ACC112 (cell line): Measurements from ENCODE around the gene POTEI.
"Not testable (repeated sequence)": the region's sequence is repeated elsewhere in the genome, so short reads cannot be mapped to it uniquely, and the experiment has no call there.

Source experiments
- H2AFZ ChIP-seq: fragments of 200-600 bp; sonication (generic); one replicate; pipeline ENCODE4 v1.6.0; 2017; ENCODE audit warnings: antibody characterized with exemption, low read length; ENCODE audit not compliant: unreplicated experiment
- H3K27ac ChIP-seq: fragments of 200-600 bp; sonication (generic); 2 replicates; pipeline ENCODE4 v1.5.1; 2014; ENCODE audit warnings: low read depth, mild to moderate bottlenecking, antibody characterized with exemption, low read length, moderate library complexity
- H3K27me3 ChIP-seq: fragments of 200-600 bp; sonication (generic); 2 replicates; pipeline ENCODE4 v1.6.1; 2014; ENCODE audit warnings: mild to moderate bottlenecking, antibody characterized with exemption, low read length, moderate library complexity, mixed read lengths; ENCODE audit not compliant: insufficient read depth
- H3K36me3 ChIP-seq: fragments of 200-600 bp; sonication (generic); 2 replicates; pipeline ENCODE4 v1.6.1; 2016; ENCODE audit warnings: mild to moderate bottlenecking, antibody characterized with exemption, low read length, moderate library complexity, mixed read lengths; ENCODE audit not compliant: insufficient read depth
- H3K4me1 ChIP-seq: fragments of 200-600 bp; sonication (generic); one replicate; pipeline ENCODE4 v1.6.1; 2016; ENCODE audit warnings: low read length, mixed read lengths; ENCODE audit not compliant: insufficient read depth, unreplicated experiment, control insufficient read depth
- H3K4me3 ChIP-seq: fragments of 200-600 bp; sonication (generic); 2 replicates; pipeline ENCODE4 v1.5.1; 2014; ENCODE audit warnings: mild to moderate bottlenecking, low read depth, low read length
- H3K79me2 ChIP-seq: fragments of 200-600 bp; sonication (generic); one replicate; pipeline ENCODE4 v1.6.0; 2016; ENCODE audit warnings: low read length; ENCODE audit not compliant: control insufficient read depth, unreplicated experiment, insufficient read depth

Gene POTEI

DNA sequence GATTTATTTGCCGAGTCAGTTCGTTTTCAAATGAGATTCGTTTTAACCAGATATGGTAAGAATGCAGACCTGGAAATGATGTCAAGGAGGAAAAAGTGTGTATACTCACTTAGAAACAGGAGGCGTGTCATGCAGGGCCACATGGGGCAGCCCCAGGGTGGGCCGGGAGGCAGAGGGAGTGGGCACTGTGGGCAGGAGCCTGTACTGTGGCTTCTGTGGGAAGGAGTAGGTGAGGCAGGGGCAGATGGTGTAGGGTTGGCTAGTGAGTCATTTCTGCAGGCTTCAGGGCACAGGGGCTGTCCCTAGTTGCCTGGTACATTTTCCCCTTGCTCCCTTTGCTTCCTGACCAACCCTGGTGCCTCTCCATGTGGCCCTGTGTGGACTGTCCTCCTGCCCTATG lies 22.1 kb upstream of the POTEI start:
- H2AFZ ChIP-seq, H3K79me2 ChIP-seq, H3K4me3 ChIP-seq, H3K4me1 ChIP-seq, H3K36me3 ChIP-seq, H3K27me3 ChIP-seq, H3K27ac ChIP-seq: not testable (repeated sequence)

DNA sequence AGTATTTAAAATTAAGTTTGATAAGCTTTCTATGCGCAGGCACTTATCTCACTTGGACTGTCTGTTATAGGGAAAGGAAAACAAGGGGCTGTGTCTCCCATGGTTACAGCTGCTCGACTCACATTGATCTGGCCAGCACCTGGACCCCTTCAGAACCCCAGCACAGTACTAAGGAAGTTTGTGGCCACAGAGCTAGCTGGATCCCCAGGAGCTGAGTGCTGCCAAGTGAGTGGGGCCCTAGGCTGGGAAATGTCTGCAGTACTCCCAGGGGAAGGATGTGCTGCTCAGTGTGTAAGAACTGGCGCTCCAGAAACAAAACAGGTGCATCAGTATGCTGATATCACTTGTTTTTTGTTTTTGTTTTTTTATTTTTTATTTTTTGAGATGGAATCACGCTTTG lies 21.1 kb upstream of the POTEI start:
- not testable (repeated sequence) for H2AFZ ChIP-seq, H3K27me3 ChIP-seq, H3K27ac ChIP-seq, H3K4me3 ChIP-seq, H3K36me3 ChIP-seq, H3K79me2 ChIP-seq, H3K4me1 ChIP-seq

DNA sequence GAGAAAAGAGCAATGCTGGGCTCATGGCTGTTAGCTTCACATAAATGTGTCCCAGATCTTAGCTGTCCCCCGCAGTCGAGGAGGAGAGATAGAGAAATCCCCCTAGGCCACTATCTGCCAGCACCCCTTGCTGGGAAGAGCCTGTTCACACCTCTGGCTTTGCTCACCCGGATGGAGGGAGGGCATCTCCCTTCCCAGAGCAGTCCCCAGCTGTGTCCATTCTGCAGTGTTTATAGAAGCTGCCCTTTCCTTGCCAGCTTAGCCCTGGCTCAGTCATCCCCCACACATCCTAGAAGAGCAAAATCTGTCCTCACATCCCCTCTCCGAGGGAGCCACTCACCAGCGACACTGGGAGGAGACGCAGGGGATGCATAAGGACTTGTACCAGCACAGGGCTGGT lies 20.4 kb upstream of the POTEI start:
- H2AFZ ChIP-seq, H3K27me3 ChIP-seq, H3K27ac ChIP-seq, H3K79me2 ChIP-seq, H3K4me3 ChIP-seq, H3K36me3 ChIP-seq, H3K4me1 ChIP-seq: not testable (repeated sequence)

DNA sequence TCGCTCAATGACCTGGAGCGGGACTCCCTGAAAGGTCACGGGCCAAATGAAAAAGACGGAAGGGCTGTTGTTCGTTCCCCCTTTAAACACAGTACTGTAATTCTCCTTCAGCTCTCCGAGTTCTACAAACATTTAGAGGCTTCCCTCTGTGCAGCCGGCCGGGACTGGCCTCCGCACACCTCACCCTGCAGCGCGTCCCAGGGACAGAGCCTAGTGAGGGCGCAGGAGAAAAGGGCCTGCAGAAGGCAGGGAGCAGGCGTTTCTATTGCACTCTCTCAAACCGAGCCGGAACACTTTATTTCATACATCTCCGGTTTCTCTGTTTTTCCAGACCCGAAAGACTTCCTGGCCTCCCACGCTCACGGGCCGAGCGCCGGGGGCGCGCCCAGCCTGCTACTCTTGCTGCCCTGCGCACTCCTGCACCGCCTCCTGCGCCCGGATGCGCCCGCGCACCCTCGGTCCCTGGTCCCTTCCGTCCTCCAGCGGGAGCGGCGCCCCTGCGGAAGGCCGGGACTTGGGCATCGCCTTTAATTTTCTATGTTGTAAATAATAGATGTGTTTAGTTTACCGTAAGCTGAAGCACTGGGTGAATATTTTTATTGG lies 18.3 kb upstream of the POTEI start:
- not testable (repeated sequence) for H3K27me3 ChIP-seq, H3K4me3 ChIP-seq, H3K27ac ChIP-seq, H3K79me2 ChIP-seq, H3K4me1 ChIP-seq, H2AFZ ChIP-seq, H3K36me3 ChIP-seq

DNA sequence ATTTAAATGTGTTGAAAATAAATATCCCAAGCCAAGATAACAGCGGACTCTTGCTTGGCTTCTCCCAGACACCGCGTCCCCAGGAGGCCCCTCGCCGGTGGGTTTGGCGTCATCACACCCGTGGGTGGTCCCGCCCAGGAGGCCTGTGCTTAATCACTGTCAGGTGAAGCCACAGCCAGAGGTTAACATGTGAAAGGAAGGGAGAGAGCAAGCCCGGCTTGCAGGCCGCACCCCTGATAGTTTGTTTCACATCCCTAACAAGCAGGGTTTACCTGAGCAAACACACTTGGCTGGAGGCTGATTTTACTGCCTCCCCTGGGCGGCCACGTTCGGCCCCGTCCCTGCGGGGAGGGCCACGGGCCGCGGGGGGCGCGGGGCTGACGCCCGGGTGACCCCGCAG lies 13.3 kb upstream of the POTEI start:
- H3K4me3 ChIP-seq, H3K79me2 ChIP-seq, H3K27ac ChIP-seq, H2AFZ ChIP-seq, H3K4me1 ChIP-seq, H3K36me3 ChIP-seq, H3K27me3 ChIP-seq: not testable (repeated sequence)

DNA sequence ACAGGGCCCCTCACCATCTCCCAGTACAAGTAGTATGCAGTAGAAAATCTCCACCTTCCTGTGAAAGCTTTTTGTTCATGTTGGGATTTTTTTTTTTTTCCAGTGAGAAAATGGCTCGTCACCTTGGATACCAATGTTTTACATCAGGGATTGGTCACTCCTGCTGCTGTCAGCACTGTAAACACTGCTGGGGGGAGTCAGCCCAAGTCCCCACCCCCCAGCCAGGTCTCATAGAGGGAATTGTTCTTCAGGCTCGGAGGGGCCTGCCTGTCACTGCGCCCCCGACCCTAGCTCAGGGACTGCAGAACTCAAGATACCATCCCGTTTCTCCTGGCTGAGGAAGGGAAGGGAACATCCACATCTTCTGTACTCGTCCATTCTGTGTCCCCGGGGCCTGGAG lies 11.9 kb upstream of the POTEI start, which contains the start of gene CFC1B:
TSS of gene CFC1B (plus strand) at position 231 of the 400 bp plus-strand sequence. CDS start 263 bp downstream, outside the sequence.
- H2AFZ ChIP-seq, H3K4me1 ChIP-seq, H3K27me3 ChIP-seq, H3K27ac ChIP-seq, H3K4me3 ChIP-seq, H3K36me3 ChIP-seq, H3K79me2 ChIP-seq: not testable (repeated sequence)

DNA sequence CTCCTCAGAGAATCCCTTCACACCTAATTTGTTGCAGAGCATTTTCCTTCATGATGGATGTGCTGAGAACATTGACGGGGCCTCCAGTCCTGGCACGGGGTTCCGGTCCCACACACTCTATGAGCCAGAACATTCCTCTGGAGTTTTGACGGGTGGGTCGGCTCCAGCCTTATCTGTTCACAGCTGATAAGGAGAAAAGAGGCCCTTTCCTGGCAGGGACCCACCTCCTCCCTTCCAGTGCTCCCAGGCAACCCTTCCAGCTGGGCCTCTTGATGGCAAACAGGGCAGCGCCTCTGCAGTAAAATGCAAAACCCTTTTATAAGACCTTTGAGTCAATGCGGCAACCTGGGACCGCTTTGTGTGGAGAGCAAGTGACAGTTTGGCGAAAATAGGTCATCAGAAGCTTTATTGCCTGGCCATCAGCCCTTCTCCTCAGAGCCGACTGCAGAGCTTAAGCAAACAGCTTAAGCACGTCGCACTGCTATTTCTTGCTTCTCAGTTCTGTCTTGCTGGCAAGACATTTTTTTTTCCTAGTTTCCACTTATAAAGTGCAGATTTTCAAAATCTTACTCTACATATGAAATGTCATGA lies 9.5 kb upstream of the POTEI start:
- H3K79me2 ChIP-seq = not testable (repeated sequence)

DNA sequence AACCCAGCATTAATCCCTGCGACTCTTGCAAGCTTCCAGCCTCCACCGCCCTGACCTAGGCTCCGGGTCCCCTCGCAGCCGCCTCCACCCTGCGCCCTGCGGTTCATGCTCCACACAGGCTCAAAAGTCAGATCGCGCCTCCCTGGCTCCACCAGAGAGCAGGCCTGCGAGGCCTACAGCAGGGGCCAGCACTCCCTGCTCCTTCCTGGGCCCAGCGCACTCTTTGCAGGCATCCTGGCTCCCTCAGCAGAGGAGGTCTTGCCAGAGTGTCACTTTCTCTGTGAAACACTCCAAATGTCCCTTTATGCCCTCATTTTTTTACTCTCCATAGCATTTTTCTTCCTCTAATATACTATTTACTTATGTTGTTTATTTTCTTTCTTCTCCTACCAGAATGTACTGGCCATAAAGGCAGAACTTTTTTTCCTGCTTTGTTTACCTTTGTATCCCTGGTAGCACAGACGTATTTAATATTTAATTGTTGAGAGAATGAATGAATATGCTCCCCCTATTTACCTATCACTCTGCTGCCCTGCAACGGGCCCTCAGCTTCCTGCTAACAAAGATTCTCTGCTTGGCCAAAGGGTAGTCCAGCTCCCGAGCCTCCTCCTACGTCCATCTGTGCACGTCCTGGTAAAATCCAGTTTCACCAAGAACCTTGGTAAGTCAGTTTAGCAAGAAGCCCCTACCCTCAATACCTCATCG lies 2.8 kb upstream of the POTEI start:
- H3K79me2 ChIP-seq, H3K4me1 ChIP-seq, H3K27ac ChIP-seq: not testable (repeated sequence)

More for the DNA sequence above, 9.5 kb upstream of the POTEI start:
- H3K4me3 ChIP-seq, H3K4me1 ChIP-seq, H3K27me3 ChIP-seq, H3K27ac ChIP-seq, H2AFZ ChIP-seq, H3K36me3 ChIP-seq: not testable (repeated sequence)

DNA sequence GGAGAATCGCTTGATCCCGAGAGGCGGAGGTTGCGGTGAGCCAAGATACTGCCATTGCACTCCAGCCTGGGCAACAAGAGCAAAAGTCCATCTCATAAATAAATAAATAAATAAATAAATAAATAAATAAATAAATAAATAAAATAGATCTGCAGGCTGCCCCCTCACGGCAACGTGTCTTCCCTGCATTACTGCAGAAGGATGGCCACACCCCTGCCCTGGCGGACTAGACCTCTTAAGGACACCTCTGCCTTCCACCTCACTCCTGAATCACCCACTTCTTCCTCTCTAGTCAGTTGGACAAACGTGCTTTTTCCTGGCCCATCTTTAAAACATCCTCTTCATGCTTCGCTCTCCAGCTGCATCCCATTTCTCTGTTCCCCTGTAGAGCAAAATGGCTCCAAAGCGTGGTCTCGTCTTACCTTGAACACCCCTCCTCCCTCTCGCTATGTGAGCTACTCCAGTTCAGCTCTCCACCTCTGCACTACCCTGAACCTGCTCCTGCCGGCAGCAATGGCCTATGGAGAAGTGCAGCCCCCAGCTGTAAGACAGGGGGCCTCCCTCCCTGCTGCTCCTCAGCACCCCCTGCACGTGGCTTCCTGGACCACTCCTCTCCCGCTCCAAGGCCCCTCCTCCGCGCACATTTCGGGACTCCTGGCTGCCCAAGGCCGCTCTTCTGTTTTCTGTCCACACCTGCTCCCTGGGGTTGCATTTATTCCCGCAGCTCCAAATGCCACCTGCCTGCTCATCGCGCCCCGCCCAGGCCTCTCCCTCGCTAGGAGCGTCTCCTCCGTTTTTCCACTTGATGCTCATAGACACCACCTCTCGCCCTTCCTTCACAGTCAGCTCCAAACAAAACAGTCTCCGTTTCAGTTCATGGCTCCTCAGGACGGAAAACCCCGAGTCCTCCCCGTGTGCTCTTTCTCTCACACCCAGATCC lies 1.9 kb upstream of the POTEI start:
- not testable (repeated sequence) for H2AFZ ChIP-seq, H3K79me2 ChIP-seq, H3K4me3 ChIP-seq, H3K36me3 ChIP-seq, H3K27me3 ChIP-seq, H3K27ac ChIP-seq, H3K4me1 ChIP-seq

More for the DNA sequence above, 2.8 kb upstream of the POTEI start:
- H2AFZ ChIP-seq, H3K4me3 ChIP-seq, H3K27me3 ChIP-seq, H3K36me3 ChIP-seq: not testable (repeated sequence)

DNA sequence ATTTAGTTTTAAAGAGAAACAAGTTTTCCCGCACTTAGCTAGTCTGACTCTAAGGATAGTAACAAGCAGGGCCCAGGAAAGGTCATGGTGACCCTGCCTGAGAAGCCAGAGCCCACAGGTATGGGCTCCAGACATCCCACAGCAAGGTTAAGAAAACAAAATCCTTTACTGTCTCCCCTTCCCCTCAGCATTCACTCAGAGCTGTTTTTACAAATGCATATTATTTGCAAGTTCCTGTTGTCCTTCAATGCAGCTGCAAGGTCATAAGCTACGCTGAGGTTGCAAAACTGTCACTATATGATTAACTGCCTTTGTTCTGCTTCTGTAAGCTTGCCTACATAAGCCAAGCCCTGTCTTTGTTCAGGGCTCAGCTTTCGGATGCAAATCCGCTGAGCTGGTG lies 18.1 kb downstream of the POTEI start:
- H3K36me3 ChIP-seq, H3K4me1 ChIP-seq, H3K79me2 ChIP-seq, H3K27me3 ChIP-seq, H3K4me3 ChIP-seq, H2AFZ ChIP-seq, H3K27ac ChIP-seq: not testable (repeated sequence)
